T-helper 1 cell (primary cell): ENCODE measurements around the gene CCDC87.
"Not testable (repeated sequence)": the region's sequence is repeated elsewhere in the genome, so short reads cannot be mapped to it uniquely, and the experiment has no call there.

Experiments
- DNase-seq, 5 donors: peaks; one replicate each; pipeline ENCODE4 v3.0.0-alpha.2; 2012 to 2020

CCDC87 gene

GRCh38 chr11:66550887-66551286 is 42.0 kb downstream of the CCDC87 start:
- DNase-seq, result no peak

GRCh38 chr11:66549696-66550095 is 43.2 kb downstream of the CCDC87 start:
- DNase-seq, result no peak

- no peak for DNase-seq
Observed at GRCh38 chr11:66548774-66549630, 43.9 kb downstream of the CCDC87 start.

- no peak for DNase-seq
Observed at GRCh38 chr11:66548041-66548440, 44.8 kb downstream of the CCDC87 start.

- no peak for DNase-seq
Observed at GRCh38 chr11:66547662-66548009, 45.2 kb downstream of the CCDC87 start.

- no peak for DNase-seq
Observed at GRCh38 chr11:66546966-66547661, 45.7 kb downstream of the CCDC87 start.

GRCh38 chr11:66546368-66546965 is 46.4 kb downstream of the CCDC87 start, which contains the start of gene ACTN3:
Gene ACTN3 (plus strand): TSS chr11:66546903. CDS start chr11:66546938, 35 bp downstream.
- peak in 1 of 5 donors; percentile 4 for DNase-seq

GRCh38 chr11:66545701-66546367 is 47.0 kb downstream of the CCDC87 start, which contains the start of gene ZDHHC24:
Gene ZDHHC24 (minus strand): TSS chr11:66546048. CDS start chr11:66546003, 45 bp downstream.
- peak; percentile 68 to 94 (median 77) for DNase-seq

GRCh38 chr11:66544952-66545351 is 47.9 kb downstream of the CCDC87 start:
- DNase-seq, result not testable (repeated sequence)

GRCh38 chr11:66543263-66544107 is 49.4 kb downstream of the CCDC87 start:
- peak; percentile 39 to 83 (median 50) for DNase-seq

- DNase-seq, result no peak
Observed at GRCh38 chr11:66542362-66542761, 50.5 kb downstream of the CCDC87 start.

- DNase-seq, result no peak
Observed at GRCh38 chr11:66541892-66542291, 51.0 kb downstream of the CCDC87 start.

GRCh38 chr11:66540598-66540997 is 52.3 kb downstream of the CCDC87 start:
- DNase-seq, result not testable (repeated sequence)
